Dermis microvascular lymphatic vessel endothelial cell (primary cell): ENCODE measurements around the gene DERL3. TPM values are rescaled to one million over a fixed set of nuclear protein-coding genes. Genes with fewer than 3 reads are reported as not detected.
"Not testable (repeated sequence)": the region's sequence is repeated elsewhere in the genome, so short reads cannot be mapped to it uniquely, and the experiment has no call there.

ENCODE experiments used
- DNase-seq, 2 donors: peaks; one replicate each; pipeline versions ENCODE4 v3.0.0 to v3.0.0-alpha.2; 2010; ENCODE audit warnings: low read depth in 2 of 2
- total RNA-seq: library from RNA; depleted of rRNA; stranded (reverse); fragments of >200 nt; gene quantifications from 2 replicates; pipeline ENCODE4 v1.2.1, GENCODE V29; 2014

Gene DERL3
- 0.76 and 1.2 TPM in 2 replicates for total RNA-seq

DNA sequence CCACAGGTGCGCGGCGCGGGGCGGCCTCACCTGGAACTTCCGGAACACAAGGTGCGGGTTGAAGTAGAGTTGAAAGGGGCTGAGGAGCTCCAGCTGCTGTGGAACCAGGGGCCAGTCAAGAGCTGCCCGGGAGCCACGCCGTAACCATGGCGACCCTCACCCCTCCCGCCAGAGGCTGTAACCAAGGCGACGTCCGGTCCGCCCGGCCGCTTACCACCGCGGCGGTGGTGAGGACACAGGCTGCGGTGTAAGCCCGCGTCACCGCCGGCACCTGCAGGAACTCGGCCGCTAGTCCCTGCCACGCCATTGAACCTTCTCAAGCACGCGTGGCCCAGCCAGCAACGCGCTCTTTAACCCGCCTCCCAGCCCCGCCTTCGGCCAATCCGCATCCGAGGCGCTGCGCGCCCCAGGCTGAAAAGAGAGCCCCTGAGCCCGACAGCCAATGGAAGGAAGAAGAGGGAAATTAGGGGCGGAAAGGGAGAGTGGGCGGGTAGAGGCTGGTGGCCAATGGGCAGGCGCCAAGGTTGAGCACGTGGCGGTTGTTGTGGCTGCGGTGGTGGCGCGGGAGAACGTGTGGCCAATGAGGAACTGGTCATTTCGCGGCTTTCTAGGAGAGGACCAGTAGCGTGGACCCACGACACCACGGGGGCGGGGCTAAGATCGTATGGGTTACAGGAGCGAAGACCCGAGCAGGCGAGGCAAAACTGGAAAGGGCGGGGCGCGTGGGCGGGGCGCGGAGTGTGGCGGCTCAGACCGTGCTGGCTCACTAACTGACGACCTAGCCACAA, at the start of gene DERL3:
TSS of gene DERL3 (minus strand) at position 326 of the 788 bp plus-strand sequence. CDS start at position 307, 19 bp downstream.
- peak; percentile 97 to 99 for DNase-seq

GRCh38 chr22:23884140-23884539, 45.3 kb upstream of the DERL3 start:
- DNase-seq: no peak

- no peak for DNase-seq
Measured at GRCh38 chr22:23883658-23884057, 44.9 kb upstream of the DERL3 start.

GRCh38 chr22:23882370-23882769, 43.6 kb upstream of the DERL3 start:
- no peak for DNase-seq

DNA sequence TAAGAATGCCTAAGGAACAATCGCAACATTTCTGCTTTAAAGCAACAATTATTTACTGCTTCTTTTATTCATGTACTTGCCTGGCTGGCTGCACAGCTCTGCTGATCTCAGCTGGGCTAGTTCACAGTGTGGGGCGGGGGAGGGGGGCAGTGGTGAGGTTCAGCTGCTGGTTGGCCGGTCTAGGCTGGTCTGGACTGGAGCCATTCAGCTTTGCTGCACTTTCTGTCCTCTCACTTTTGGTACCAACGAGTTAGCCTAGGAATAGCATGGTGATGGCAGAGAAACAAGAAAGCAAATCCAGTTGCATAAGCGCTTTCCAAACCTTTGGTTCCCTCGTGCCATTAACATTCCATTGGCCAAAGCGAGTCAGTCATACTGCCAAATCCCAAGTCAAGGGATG, 39.4 kb upstream of the DERL3 start:
- DNase-seq: no peak

GRCh38 chr22:23877566-23877965, 38.8 kb upstream of the DERL3 start:
- no peak for DNase-seq

- DNase-seq: no peak
Measured at GRCh38 chr22:23875801-23876200, 37.0 kb upstream of the DERL3 start.

DNA sequence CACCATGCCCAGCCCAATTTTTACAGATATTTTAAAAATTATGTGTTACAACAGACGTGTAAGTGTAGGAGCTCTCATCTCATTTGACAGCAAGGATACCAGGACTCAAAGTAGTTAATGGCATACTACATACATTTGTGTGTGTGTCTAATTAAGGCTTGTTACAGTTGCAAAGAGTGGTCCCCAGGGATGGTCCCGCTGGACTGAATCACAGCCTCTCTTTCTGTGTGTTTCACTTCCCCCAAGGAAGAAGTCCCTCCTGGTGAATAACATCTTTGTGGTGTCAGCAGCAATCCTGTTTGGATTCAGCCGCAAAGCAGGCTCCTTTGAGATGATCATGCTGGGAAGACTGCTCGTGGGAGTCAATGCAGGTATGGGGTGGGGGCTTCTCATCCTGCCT, 36.1 kb upstream of the DERL3 start:
- no peak for DNase-seq

DNA sequence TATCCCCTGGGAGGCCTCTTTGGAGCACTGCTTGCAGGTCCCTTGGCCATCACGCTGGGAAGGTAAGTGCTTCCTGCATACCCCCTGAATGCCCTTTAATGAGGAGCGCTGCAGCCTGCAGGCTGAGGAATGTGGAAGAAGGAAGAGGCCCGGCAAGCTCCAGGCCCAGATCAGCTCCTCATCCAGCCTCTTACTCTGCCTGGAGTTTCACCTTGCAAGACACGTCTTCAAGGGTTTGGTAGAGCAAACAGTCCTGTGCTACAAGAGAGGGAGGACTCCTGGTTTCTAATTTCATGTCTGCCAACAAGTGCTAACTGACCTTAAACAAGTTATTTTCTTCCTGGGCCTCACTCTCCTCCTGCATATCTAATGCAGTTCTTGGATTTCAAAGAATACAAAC, 29.8 kb upstream of the DERL3 start:
- DNase-seq: no peak

GRCh38 chr22:23864499-23865154, 25.8 kb upstream of the DERL3 start:
- not testable (repeated sequence) for DNase-seq

DNA sequence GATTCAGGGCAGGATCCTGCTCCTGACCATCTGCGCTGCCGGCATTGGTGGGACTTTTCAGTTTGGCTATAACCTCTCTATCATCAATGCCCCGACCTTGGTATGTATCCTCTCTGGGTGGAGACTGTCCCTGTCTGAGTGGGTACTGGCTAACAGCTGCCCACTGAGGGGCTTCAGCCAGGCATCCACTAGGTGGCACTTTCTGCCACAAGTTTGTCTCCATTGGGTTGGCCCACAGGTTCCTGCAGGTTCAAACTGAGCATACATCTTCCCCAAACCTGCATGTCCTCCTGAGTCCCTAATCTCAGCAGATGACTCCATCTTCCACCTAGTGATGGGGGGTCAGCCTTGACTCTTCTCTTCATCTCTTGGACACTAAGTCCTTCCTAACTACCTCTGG, 23.3 kb upstream of the DERL3 start:
- peak; percentile 46 to 70 for DNase-seq

- DNase-seq: not testable (repeated sequence)
Measured at GRCh38 chr22:23860187-23860586, 21.4 kb upstream of the DERL3 start.

- DNase-seq: no peak
Measured at GRCh38 chr22:23859201-23859600, 20.4 kb upstream of the DERL3 start.

GRCh38 chr22:23858484-23858815, 19.6 kb upstream of the DERL3 start:
- no peak for DNase-seq

GRCh38 chr22:23857606-23858483, 19.0 kb upstream of the DERL3 start, which contains the start of gene SLC2A11:
TSS of gene SLC2A11 (plus strand) at chr22:23857875. CDS start at chr22:23858000, 125 bp downstream.
- DNase-seq: peak; percentile 91 to 97

DNA sequence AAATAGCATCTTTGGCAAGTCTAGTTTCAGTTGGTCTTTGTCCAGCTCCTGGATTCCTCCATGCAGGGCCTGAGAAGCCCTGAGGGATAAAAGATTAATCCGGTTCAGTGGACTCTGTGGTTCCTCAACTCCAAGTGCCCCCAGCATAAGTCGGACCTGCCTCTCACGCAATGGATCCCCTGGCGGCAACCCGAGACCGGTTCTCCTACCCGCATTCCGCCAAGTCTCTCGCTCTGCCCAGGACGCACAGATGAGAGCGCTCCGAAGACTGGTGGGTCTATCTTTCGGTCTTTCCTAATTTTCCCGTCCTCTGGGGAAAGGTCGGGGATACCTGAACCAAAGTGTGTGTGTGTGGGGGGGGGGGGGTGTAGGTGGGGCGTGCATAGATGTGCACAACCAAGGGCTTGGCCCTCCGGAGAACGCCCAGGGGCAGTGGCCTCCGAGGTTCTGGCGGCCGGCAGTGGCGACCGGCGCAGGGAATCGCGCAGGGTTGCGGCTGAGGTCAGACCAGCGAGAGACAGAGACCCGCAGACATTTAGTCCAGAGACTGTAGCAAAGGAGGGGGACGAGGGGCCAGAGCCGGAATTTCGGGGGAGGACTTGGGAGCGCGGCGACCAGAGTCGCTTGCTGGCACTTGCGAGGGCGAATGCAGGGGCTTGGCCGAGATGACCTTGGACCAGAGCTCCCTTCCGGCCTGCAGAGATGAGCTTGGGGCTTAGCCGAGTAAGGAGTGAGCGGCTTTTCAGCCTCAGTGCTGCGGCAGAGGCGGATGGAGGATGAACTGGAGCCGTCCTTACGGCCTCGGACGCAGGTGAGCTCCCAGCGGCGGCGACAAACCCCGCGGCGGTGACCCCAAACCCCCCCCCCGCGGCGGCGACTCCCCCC, 18.2 kb upstream of the DERL3 start:
- DNase-seq: peak in 1 of 2 donors; percentile 20

DNA sequence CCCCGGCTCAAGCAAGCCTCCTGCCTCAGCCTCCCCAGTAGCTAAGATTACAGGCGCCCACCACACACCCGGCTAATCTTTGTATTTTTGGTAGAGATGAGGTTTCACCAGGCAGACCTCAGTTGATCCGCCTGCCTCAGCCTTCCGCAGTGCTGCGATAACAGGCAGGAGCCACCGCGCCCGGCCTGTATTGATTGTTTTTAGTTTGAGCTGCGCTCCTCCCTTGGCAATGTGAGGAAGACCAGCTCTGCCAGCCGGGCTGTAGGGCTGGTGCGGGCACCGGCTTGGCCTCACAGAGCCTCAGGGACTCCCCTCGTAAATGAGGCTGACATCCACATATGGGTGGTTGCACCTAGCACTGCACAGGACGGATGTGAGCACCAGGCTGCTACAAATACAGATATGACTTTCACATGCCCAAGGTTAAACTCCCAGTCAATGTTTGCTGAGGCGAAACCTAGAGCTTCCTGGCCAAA, 11.4 kb upstream of the DERL3 start:
- no peak for DNase-seq

DNA sequence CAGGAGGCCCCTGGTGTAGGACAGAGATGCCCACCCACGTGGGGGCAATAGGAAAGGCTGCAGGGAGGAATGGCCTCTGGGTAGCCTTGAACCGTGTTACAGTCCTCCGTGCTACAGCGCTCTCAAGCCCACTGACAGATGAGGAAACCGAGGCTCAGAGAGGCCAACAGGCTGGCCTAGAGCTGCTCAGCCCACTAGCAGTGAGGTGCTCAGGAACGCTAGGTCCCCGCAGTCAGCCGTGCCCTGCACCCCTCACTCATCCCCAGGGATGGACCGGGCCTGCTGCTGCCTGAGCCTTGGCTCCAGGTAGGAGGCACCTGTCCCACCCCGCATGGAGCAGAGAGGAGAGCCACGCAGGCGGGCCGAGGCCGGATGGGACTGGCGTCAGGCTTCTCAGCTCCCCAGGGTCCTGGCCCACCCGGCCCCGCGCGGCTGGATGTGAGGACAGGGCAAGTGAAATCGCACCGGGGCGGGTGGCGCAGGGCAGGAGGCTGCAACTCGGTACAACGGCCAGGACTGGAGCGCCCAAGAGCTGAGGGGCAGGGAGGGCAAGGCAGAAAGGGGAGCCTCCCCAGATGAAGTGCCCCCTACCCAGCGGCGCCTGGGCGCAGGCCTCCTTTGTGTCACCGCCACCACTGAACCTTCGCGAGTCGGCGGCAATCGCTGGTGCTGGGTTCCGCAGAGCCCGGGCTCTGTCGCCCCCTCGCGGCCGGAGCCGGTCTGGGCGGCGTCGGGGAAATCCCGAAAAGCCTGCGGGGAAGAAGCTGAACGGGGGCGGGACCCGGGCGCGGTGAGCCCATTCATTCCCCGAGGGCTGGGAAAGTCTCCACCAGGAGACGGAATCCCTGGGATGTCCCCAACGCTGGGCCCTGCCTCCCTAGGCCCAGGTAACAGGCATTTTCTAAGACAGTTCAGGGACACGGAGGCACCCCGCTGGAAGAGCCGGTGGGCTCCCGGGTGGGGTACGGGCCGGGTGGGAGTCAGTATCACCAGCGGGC, 10.5 kb upstream of the DERL3 start:
- DNase-seq: peak; percentile 32 to 69

GRCh38 chr22:23847991-23848864, 9.4 kb upstream of the DERL3 start:
- no peak for DNase-seq
